ENCODE results near the gene FAM204A. TPM values are rescaled to one million over a fixed set of nuclear protein-coding genes. Genes with fewer than 3 reads are reported as not detected.
A peak's percentile ranks its signal among the peaks of the same experiment; 100 is the strongest.

FAM204A gene
- total and polyA plus RNA-seq, 10 of the 15 experiments (the other 5 are each of a cell fraction or from before 2014, with no cell fraction given), result 24.5 to 96.0 (median 67.6) TPM

DNA sequence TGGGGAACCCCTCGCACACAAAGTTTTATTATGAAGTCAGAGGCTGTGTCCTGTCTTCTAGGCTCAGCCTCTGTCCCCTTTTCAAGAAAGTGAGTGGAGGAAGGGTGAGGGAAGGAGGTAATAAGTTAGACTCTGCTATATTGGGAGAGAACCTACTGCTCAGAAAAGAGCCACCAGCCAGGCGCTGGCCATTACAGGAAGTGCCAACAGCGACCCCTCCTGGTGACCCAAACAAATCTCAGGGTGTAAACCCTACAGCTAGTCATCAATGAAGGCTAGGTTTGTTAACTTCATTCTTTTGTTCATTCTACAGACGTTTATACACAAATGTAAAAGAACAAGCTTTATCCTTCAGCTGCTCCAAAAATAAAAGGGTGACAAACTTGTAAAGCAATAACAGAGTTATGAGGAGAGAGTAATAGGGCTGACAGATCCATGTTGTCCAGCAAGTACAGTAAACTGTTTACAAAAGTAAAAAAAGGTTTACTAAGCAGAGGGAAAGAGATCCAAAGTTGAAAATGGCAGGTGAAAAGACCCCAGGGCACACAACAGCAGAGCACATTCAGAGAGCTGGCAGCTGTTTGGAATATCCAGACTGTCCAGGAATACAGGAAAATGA lies 82.7 kb downstream of the FAM204A start:
- RAD21 ChIA-PET (ENCODE audit: unreplicated experiment), result interaction anchor here (0.9 to 2.1 kb wide), 9 partner anchors 19 to 1043 kb away, joined by 3 to 15 read pairs (median 4); no protein-coding TSS in a partner anchor
- Histone ChIP-seq H3K4me3 (no peak overlapping the region), H3K27ac (ENCODE audit: control insufficient read depth, insufficient read depth) (no peak overlapping the region), H3K4me1 (ENCODE audit: control insufficient read depth, insufficient read depth, low read length) (no peaks in the 10 kb centered on the region), H3K36me3 (ENCODE audit: control insufficient read depth in 2 of 2, insufficient read depth in 2 of 2, low read length in 1 of 2) (no peaks in the 10 kb centered on the region), H4K20me1 (ENCODE audit: control insufficient read depth, insufficient read depth) (no peaks in the 10 kb centered on the region), H3K4me2 (ENCODE audit: control insufficient read depth, insufficient read depth) (no peak overlapping the region), H2AFZ (ENCODE audit: control insufficient read depth, low read depth, low read length) (no peak overlapping the region), H3K79me2 (ENCODE audit: control insufficient read depth, insufficient read depth, low read length) (no peaks in the 10 kb centered on the region), H3K27me3 (replicated peaks in 1 of 2; ENCODE audit: control insufficient read depth in 2 of 2, insufficient read depth in 2 of 2, low read length in 1 of 2) (peaks cover 0 to 1% of the 10 kb centered on the region in 2 experiments; a peak in 2 of 4 replicates), H3K9me3 (replicated peaks; ENCODE audit: control insufficient read depth, insufficient read depth, low read length) (no peaks in the 10 kb centered on the region), H3K9ac (ENCODE audit: control insufficient read depth, insufficient read depth, low read length) (no peak overlapping the region)
- CTCF ChIA-PET, result interaction anchor here (0.6 to 4.6 kb wide), 25 partner anchors 9 to 1043 kb away, joined by 3 to 33 read pairs (median 3); no protein-coding TSS in a partner anchor
- TF ChIP-seq RAD51 (IDR thresholded peaks at IDR 0.05) (no peak), YY1 (IDR thresholded peaks at IDR 0.05; ENCODE audit: low read depth, low read length) (0 out of 2 replicates have a peak, but pooled peaks have one; percentile 51), SPI1 (IDR thresholded peaks at IDR 0.05; ENCODE audit: borderline replicate concordance, insufficient read depth, low read depth, low read length) (0 out of 2 replicates have a peak, but pooled peaks have one; percentile 18), NR2C2 (IDR thresholded peaks at IDR 0.05; ENCODE audit: borderline replicate concordance, control insufficient read depth, insufficient read length, low read depth) (no peak), RAD21 (IDR thresholded peaks at IDR 0.05; ENCODE audit: insufficient read depth, low read depth, low read length) (peak; percentile 32), NR2F1 (conservative IDR thresholded peaks at IDR 0.05) (0 out of 2 replicates have a peak, but pooled peaks have one; percentile 33), SMC3 (IDR thresholded peaks at IDR 0.05; ENCODE audit: borderline replicate concordance, low read length) (peak; percentile 26; the same call in 1 of the 2 replicates)
- TF ChIP-seq, protein P1, sequence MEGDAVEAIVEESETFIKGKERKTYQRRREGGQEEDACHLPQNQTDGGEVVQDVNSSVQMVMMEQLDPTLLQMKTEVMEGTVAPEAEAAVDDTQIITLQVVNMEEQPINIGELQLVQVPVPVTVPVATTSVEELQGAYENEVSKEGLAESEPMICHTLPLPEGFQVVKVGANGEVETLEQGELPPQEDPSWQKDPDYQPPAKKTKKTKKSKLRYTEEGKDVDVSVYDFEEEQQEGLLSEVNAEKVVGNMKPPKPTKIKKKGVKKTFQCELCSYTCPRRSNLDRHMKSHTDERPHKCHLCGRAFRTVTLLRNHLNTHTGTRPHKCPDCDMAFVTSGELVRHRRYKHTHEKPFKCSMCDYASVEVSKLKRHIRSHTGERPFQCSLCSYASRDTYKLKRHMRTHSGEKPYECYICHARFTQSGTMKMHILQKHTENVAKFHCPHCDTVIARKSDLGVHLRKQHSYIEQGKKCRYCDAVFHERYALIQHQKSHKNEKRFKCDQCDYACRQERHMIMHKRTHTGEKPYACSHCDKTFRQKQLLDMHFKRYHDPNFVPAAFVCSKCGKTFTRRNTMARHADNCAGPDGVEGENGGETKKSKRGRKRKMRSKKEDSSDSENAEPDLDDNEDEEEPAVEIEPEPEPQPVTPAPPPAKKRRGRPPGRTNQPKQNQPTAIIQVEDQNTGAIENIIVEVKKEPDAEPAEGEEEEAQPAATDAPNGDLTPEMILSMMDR (IDR thresholded peaks at IDR 0.05 in 2 of 3, conservative IDR thresholded peaks at IDR 0.05 in 1 of 3; ENCODE audit: control insufficient read depth in 2 of 3, extremely low read depth in 1 of 3, insufficient read depth in 1 of 3, low read depth in 3 of 3, low read length in 3 of 3), result peak; percentile 60 to 65 (median 62)
- in situ Hi-C loops (cut with MboI) (no loop called here), intact Hi-C loops (cut with micrococcal nuclease; ENCODE audit: unreplicated experiment) (no loop called here)
- SMC1A ChIA-PET (ENCODE audit: uncharacterized antibody, unreplicated experiment), result interaction anchor here (1.0 to 2.2 kb wide), 6 partner anchors 199 to 1043 kb away, joined by 4 to 10 read pairs (median 6); no protein-coding TSS in a partner anchor
- ATAC-seq, result peak; percentile 79
- BruUV-seq (replicated peaks), result no TSS peak
- DNase-seq (ENCODE audit: low read depth, low spot score), result no peak
- FAIRE-seq, result no peak
- 9% methylated on average over 4 of the region's 4 CpGs for WGBS (ENCODE audit: insufficient coverage, insufficient replicate concordance, low lambda C conversion rate, missing lambda C conversion rate)
- POLR2A ChIA-PET, result no interaction called here
